Superior temporal gyrus (tissue), 1 donor: Measurements from ENCODE around the gene TMEM132A.
"Not testable (repeated sequence)": the region's sequence is repeated elsewhere in the genome, so short reads cannot be mapped to it uniquely, and the experiment has no call there.

Experiments used
- DNase-seq: peaks from one replicate; pipeline ENCODE4 v3.0.0-alpha.2; 2016; ENCODE audit errors: extremely low spot score

TMEM132A gene

DNA sequence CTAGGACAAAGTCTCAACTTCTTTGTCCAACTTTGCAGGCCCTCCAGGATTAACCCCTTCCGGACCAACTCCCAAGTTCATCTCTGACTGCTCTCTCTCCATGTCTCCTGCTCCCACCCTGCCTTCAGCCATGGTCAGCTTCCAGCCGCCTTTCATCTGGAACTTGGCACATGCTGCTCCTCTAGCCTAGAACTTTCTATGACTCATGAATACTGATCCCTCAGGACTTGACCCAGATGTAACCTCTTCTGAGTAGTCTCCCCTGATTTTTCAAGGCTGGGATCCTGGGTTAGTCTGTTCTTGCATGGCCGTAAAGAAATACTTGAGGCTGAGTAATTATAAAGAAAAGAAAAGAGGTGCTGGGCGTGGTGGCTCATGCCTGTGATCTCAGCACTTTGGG is 32.9 kb downstream of the TMEM132A start:
- no peak for DNase-seq

DNA sequence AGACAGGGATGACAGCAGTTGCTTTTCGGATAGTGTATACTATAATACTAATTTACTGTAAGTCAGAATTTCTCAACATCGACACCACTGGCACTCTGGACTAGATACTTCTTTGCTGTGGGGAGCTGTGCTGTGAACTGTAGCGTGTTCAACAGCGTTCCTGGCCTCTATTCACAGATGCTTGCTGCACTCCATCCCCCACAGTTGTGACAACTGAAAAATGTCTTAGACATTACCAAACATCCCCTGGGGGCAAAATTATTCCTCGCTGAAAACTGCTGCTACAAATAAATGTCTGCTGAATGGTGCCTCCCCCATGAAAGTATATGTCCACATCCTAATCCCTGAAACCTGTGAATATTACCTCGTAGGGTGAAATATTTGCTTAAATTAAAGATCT is 35.2 kb downstream of the TMEM132A start:
- no peak for DNase-seq

DNA sequence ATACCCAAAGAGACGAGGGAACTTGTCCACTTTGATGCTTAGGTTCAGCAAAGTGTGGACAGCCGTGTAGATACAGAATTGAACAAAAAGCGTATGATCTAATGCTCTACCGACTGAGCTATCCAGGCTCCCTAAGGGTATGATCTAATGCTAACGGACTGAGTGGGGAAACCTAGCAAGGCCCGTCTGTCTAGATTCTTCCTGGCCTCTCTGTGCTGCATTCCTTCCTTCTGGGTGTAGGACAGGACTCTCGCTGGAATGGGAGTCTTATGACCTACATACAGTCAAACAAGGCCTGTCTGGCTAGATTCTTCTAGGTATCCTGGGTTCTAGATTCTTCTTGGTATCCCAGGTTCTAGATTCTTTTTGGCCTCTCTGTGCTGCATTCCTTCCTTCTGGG is 36.1 kb downstream of the TMEM132A start:
- no peak for DNase-seq

DNA sequence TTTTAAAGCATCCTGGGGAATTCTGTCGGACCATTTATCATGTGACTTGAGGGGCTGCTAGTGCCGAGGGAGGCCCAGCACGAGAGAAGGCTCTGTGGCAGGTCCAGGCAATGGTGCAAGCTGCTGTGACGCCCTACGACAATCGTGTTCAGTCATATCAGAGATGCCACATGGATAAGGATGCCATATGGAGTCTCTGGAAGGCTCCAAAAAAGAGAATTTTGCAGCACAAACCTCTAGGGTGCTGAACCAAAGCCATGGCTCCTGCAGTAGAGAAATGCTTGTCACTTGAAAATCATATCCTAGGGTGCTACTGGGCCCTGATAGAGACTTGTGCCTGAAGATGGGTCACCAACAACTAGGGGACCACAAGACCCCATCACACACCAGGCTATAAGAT is 40.5 kb downstream of the TMEM132A start:
- no peak for DNase-seq

DNA sequence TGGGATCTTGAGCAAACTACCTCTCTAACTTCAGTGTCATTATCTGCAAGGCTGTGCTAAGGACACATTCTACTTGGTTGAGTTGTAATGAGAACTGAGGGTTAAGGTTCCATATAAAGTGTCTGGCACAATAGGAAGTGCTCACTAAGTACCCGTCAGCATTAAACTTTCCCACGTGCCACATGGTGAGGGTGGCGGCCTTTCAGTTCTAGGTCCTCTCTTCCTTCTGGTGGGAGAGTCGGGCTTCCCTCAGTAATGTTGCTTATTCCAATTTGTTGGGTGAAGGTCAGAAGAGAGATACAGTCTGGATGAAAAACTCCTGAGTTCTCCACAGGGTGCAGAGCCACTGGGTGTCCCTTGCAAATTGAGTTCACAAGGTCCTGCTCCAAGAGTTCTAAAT is 42.6 kb downstream of the TMEM132A start:
- DNase-seq, result no peak

DNA sequence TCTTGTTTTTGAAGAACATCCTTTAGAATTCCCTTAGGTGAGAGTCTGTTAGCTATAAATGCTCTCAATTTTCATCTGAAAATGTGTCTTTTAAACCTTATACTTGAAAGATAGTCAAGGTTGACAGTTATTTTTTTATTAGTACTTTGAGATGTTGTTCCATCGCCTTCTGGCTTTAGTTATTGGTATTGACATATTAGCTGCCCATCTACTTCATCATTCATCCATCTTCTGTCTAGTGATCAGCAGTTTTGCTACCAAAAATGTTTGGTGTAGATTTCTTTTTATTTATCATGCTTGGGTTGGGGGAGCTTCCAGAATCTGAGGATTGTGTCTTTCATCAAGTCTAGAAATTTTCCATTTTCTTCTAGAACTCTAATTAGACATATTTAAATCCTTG is 44.0 kb downstream of the TMEM132A start:
- DNase-seq, result no peak

DNA sequence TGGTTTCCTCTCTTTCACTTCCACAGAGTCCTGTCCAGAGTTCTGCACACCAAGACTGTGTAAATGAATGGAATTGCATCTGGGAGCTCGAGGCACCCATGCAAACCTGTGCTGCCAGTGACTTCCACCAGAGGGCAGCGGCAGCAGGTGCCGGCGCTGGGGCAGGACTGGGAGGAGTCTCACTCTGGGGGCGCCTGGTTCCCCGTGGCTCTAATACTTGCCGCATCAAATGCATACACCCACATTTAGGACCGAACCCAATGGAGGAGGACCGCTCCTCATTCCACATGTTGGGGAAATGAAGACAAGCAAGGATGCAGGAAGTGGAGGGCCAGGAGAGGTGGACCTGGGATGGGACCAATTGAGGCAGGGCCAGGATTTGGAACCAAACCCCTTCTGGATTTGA is 46.1 kb downstream of the TMEM132A start:
- DNase-seq, result no peak

DNA sequence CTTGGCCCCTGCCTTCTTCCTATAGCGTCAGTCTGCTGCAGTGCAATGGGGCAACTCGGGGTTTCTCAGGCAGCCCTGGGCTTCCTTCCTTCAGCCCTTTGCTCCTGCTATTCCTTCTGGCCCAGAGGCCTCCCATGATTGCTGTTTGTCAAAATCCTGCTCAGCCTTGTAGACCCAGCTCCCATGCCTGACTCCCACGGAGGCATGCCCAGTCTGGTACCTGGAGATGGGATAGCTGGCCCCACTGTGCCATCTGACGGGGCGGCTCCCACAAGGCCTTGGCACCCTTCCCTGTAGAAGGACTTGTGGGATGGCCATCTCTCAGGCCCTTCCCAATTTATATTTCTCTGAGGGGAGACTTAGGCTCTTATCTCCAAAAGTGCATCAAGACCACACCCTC is 46.6 kb downstream of the TMEM132A start:
- DNase-seq, result no peak

DNA sequence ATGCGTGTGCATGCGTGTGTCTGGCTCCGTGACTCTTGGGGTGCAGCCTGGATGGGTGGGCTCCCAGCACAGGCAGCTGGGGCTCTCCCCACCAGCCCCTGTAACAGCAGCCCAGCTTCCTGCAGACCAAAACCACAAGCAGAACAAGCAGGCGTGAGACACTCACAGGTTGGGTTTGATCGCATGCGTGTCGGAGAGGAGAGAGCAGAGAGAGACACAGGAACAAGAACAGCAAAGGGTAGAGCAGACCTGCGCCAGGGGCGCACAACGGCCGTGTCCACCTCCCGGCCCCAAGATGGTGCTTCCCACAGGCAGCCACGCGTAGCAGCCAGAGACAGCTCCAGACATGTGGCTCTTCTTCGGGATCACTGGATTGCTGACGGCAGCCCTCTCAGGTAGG is 47.3 kb downstream of the TMEM132A start, which contains the start of gene CD6:
Gene CD6 (plus strand): TSS at position 161 of the 400 bp plus-strand sequence. CDS start 186 bp downstream, at position 347.
- no peak for DNase-seq

DNA sequence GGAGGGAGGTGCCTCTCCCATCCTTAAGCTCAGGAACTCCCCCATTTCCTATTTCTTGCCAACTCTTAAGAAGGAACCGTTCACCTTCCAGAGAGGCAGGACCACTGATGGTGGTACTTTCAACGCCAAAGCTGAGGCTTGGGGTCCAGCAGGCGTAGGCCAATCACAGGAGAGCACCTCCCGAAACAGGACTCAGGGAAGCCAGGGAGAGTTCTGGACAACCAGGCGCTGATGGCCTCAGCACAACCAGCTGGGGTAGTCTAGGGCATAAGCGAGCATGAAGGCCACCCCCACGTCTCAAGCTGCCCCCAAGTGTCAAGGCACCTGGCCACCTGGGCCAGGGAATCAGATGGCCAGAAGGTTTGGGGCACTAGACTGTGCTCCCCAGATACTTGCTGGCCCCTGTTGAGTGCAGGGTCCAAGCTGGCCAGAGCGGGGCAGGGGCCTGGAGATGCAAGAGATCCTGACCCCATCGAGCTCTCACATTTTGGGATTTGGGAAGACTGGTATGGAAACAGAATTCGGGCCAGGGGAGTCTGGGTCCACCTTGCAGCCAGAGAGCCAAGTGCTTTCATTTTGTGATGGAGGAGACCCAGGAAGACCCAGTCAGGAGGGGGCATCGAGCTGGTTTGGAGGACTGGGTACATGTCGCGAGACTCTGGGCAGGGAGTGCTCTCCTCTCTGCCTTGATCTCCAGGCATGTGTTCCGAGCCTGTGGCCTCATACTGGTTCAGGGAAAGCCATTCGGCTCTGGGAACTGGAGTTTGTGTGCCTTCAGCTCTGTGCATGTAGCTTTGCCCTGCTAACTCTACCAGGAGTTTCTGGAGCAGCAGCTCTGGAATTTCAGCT is 48.1 kb downstream of the TMEM132A start:
- no peak for DNase-seq

DNA sequence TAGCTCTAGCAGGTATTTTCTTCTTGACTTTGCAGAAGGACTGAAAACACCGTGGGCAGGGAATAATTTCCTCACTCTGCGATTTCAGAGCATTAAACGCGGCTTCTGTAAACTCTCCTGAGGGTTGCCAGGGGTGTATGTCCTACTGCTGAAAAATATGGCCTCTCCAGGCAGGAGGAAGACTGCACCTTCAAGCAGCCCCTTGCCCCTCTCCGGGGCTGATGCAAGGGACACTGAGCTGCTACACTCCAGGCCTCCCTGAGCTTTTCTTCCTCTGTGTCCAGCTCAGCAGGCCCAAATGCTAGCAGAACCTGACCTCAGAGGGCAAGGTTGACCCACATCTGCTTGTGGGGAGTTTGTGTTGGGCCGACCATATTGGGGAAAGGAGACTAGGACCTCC is 49.4 kb downstream of the TMEM132A start:
- DNase-seq, result no peak

DNA sequence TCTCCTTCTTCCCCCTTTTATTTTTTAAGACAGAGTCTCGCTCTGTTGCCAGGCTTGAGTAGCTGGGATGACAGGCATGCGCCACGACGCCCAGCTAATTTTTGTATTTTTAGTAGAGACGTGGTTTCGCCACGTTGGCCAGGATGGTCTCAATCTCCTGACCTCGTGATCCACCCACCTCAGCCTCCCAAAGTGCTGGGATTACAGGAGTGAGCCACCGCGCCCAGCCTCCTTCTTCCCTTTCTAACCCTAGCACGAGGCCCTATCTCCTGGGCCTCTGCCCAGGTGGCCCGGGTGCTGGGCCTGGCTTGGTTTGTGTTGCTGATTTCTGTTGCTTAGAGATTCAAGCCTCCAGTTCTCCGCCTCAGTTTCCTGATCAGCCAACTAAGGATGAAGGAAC is 50.1 kb downstream of the TMEM132A start:
- DNase-seq, result not testable (repeated sequence)

DNA sequence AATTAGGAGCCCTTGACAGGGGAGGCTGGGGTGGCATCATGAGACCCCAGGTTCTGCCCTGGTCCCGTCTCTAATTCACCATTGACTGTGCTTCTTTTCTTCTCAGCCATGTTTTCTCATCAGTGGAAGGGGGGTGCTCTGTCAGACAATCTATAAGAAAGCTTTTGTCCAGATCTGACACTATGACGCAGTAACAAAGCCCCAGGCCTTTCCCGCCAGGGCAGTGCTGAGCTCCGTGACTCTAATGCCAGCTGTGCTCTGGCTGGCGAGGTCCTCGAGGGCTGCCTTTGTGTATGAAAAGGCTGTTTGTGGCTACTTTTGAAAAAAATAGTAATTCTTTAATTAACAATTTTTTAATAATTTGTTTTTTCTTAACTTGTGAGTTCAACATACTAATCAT is 50.5 kb downstream of the TMEM132A start:
- DNase-seq, result peak; percentile 72

DNA sequence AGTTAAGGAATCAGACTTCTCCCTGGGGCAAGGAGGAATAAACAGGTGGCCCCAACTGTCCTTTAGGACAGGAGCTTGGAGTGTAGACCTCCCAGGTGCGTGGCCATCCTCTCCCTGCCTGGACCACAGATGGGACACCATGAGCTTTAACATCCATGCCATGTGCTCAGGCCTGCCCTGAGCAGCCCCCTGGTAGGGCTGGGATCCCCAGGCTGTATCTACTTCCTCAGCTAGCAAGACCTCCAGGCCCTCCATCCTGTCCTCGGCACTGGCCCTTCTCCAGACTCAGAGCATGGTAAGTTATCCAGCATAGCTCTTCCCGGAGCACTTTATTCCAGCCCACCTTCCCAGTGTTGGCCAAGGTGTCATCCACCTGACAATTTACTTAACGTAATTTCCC is 53.0 kb downstream of the TMEM132A start:
- no peak for DNase-seq

DNA sequence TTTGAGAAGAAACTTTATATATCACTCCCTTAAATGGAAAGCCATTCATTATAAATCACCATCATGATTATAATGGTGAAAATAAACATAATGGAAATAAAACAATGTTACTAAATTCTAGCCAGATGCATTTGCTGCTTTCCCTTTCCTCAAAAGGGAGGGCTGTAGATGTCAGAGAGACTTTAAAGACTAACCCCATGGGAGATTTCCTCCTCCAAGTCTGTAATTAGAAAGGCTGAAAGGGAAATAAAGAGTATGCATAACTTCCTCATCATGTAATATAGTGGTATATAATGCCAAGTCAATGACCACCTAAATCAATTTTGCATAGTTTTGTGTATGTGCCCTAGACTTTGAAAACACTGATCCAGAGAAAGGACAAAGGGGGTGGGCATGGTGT is 53.6 kb downstream of the TMEM132A start:
- no peak for DNase-seq

DNA sequence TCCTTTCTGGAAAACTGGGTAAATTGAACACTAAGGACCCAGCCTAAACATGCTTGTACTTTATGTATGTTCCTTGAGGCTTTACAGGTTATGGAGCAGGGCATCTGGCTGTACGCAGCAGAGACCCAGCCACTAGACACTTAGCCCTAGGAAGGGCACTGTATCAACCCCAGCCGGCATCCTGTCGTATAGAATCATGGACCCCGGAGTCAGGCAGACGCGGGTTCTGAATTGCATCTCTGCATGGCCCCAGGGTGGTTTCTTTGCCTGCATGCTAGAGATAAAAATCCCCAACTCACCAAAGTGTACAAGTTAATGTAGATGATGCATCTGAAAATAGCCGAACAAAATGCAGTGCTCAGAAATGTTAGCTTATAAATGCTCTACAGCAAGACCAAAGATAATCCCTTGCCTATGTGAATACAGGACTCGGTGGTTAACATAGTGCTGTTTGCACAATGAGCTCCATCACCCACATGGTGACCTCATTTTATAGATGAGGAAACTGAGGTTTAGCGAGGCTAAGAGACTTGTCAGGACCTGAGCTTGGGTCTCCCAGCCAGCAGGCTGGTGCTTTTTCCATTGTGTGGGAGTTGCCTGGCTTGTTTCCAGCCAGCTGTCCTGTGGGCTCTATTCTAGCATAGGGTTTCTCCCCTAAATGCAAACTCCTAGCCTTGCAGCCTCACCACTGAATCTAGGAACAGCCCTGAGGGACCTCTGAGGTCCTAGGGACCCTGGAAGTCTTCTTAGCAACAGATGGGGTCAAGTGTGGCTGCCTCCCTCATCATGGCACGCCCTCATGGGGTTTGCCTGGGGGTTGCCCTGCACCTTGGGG is 54.5 kb downstream of the TMEM132A start:
- no peak for DNase-seq

DNA sequence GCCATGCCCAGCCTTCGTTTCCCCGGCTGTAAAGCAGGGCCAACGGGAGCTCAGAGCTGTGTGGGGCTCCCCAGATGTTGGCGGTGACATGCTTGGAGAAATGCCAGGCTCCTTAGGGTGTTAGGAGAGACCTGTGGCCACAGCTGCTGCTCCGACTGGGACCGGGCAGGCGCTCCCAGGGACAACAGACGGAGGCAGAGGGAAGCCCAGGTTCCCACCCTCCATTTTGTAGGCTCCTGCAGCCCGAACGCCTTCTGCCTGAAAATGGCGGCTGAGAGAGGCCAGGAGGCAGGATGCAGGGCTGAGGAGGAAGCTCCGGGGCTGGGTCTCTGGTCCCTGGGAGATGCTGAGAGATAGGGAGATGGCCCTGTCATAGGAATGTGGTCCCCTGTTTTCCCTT is 57.3 kb downstream of the TMEM132A start:
- DNase-seq, result no peak

DNA sequence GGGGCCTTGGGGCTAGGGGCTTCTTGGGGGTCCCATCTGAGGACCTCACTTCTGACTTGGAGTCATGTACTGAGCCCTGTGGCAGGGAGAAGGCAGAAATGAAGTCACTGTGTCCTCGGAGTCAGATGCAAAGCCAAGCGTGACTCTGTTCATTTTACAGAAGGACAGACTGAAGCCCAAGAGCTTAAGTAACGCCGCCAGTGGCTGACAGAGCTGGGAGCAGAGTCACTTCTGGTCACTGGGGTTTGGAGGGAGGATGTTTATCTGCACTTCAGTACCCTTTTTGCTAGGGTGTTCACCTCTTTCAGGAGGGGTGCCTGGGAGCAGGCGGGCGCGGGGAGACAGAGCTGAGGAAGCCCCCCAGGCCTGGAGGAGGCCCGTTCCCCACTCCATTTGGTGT is 57.9 kb downstream of the TMEM132A start:
- DNase-seq, result no peak

DNA sequence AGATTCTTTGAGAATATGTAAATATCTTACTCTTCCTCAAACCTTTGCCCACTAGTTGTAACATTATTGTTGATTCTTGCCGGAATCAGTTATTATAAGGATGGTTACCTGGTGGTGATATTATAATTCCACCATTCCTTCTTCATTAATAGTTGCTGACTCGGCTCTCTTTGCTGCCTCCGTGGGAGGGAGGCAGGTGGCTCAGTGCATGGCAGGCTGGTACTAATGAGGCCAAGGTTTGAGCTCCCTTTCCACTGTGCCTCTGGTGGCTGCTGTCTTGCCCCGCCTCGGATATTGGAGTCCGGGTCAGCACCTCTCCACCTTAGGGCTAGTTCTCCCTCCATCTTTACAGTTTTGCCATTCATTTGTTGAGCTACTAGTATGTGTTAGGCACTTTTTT is 59.9 kb downstream of the TMEM132A start:
- no peak for DNase-seq

DNA sequence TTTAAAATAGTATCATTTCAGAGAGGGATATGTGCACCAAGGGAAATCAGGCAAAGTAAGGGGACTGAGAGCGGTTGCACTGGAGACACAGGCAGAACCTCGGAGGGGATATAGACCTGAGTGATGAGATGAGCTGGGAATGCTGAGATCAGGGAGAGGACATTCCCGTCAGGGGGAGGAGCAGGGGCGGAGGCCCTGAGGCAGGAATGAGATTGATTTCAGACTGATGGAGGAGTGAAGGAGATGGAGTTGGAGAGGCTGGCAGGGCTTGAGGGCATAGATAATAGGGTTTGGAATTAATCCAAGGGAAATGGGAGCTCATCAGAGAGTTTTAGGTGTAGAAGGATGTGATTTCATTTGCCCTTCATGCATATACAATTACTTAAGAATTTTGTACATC is 60.4 kb downstream of the TMEM132A start:
- no peak for DNase-seq

DNA sequence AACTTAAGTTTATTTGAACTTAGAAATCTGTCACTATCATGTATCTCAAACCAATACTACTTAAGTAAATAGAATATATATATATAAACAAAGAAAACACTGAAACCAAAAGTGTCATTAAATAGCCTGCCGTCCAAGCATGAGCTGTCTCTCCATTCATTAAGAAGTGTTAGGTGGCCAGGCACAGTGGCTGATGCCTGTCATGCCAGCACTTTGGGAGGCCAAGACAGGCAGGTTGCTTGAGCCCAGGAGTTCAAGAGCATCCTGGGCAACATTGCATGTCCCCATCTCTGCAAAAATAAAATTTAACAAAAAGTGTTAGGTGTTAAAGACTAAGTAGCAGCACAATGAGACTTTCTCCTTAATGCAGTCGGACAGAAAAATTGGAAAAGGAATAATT is 61.2 kb downstream of the TMEM132A start:
- no peak for DNase-seq

DNA sequence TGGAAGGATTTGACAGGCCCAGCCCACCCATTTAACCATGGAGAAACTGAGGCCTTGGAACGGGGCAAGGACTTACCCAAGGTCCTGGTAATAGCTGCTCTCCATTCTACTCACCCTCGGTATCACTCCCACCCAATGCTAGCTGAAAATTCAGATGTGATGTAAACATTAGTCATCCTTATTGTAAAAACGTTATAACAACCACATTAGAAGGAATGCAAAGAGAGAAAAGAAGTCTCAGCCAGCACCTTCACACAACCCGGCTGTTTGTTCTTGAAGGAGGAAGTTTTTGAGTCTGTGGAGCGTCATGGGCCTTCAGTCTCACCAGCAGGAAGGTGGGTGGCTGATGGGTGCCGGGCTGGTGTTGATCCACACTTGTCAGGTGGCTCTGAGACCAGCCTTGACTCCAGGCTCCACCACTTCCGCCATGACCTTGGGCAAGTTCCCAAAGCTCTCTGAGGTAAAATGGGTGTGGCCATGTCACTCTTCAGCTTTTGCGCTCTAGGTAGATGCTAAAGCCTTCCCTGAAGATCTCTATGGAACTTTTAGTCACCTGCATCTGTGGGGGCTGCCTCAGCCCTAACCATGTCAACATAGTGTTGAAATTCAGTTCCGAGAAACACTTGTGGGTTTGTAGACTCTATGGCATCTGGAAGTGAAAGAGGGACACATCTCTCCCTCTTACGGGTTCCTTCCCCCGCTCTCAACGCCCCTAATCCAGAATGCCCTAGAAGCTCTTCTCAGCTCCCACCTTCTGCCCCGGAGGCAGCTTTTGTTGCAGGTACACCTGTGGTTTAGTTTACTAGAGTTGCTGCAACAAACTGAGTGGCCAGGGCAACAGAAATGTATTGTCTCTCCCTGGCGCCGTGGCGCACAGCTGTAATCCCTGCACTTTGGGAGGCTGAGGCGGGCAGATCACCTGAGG is 62.0 kb downstream of the TMEM132A start:
- DNase-seq, result no peak
